OCI-LY3 (cell line): ENCODE measurements around the gene PARP1.

Experiments used
- EZH2phosphoT487 ChIP-seq: fragments of 200-600 bp; shearing (Covaris generic); IDR thresholded peaks from 2 replicates; pipeline ENCODE4 v1.6.1; 2018; ENCODE audit warnings: antibody characterized with exemption, mixed run types, low read depth
- TF ChIP-seq, protein P1 (sequence below): fragments of 200-600, 300-600 bp; sonication (generic); IDR thresholded peaks from 2 replicates; pipeline ENCODE4 v1.5.1; 2014; ENCODE audit warnings: antibody characterized with exemption, low read length, low read depth

DNA sequence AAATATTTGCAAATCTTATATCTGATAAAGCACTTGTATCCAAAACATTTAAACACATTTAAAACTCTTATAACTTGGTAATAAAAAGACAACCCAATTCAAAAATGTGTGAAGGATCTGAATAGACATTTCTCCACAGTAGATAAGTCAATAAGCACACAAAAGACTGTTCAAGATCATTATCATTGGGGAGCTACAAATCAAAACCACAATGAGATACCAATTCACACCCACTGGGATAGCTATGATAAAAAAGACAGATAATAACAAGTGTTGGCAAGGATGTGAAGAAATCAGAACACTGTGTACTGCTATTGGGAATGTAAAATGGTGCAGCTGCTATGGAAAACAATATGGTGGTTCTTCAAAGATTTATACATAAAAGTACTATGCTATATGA is 93.8 kb downstream of the PARP1 start:
- TF ChIP-seq, protein P1, sequence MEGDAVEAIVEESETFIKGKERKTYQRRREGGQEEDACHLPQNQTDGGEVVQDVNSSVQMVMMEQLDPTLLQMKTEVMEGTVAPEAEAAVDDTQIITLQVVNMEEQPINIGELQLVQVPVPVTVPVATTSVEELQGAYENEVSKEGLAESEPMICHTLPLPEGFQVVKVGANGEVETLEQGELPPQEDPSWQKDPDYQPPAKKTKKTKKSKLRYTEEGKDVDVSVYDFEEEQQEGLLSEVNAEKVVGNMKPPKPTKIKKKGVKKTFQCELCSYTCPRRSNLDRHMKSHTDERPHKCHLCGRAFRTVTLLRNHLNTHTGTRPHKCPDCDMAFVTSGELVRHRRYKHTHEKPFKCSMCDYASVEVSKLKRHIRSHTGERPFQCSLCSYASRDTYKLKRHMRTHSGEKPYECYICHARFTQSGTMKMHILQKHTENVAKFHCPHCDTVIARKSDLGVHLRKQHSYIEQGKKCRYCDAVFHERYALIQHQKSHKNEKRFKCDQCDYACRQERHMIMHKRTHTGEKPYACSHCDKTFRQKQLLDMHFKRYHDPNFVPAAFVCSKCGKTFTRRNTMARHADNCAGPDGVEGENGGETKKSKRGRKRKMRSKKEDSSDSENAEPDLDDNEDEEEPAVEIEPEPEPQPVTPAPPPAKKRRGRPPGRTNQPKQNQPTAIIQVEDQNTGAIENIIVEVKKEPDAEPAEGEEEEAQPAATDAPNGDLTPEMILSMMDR = no peak
- TF ChIP-seq EZH2phosphoT487 = no peak
